ENCODE results near the gene ATL1.
A peak's percentile ranks its signal among the peaks of the same experiment; 100 is the strongest.

The ATL1 gene

GRCh38 chr14:50594577-50595316 lies 34.8 kb downstream of the ATL1 start:
- H4K20me1 ChIP-seq (ENCODE audit: control insufficient read depth, insufficient read depth, low read depth, low read length), result no peaks in the 10 kb centered on the region
- H3F3A ChIP-seq (ENCODE audit: control insufficient read depth, insufficient read depth), result no peaks in the 10 kb centered on the region
- no peaks in the 10 kb centered on the region for H3K9me3 ChIP-seq (ENCODE audit: control insufficient read depth, insufficient read depth, low read length)
- H3K79me2 ChIP-seq (ENCODE audit: control insufficient read depth, low read length), result no peaks in the 10 kb centered on the region
- no peaks in the 10 kb centered on the region; the same call in none of the 2 replicates for H3K27me3 ChIP-seq (ENCODE audit: control insufficient read depth, low read length)
- no peak overlapping the region for H3K27ac ChIP-seq (ENCODE audit: low read depth, low read length)
- no peaks in the 10 kb centered on the region for H3K9me2 ChIP-seq (replicated peaks; ENCODE audit: control insufficient read depth, low read length)
- no peak overlapping the region for H3K4me3 ChIP-seq (ENCODE audit: low read length)
- no peaks in the 10 kb centered on the region for H3K4me1 ChIP-seq (ENCODE audit: control insufficient read depth, low read length)
- H3K4me2 ChIP-seq (ENCODE audit: low read length), result no peak overlapping the region
- TF ChIP-seq CTCF (IDR thresholded peaks at IDR 0.05; ENCODE audit: low read depth, low read length, poor library complexity, severe bottlenecking), result no peak
- no peak for TF ChIP-seq EZH2phosphoT487 (IDR thresholded peaks at IDR 0.05; ENCODE audit: borderline replicate concordance, low read length)
- H3K36me3 ChIP-seq (ENCODE audit: control insufficient read depth, low read length), result no peaks in the 10 kb centered on the region

- no peaks in the 10 kb centered on the region for H3K9me2 ChIP-seq (replicated peaks; ENCODE audit: control insufficient read depth, low read length)
Observed at GRCh38 chr14:50598765-50599164, 38.8 kb downstream of the ATL1 start.

GRCh38 chr14:50599700-50600444 lies 39.9 kb downstream of the ATL1 start:
- no peaks in the 10 kb centered on the region for H4K20me1 ChIP-seq (ENCODE audit: control insufficient read depth, insufficient read depth, low read depth, low read length)
- no peaks in the 10 kb centered on the region for H3K36me3 ChIP-seq (ENCODE audit: control insufficient read depth, low read length)
- H3F3A ChIP-seq (ENCODE audit: control insufficient read depth, insufficient read depth), result no peaks in the 10 kb centered on the region
- TF ChIP-seq EZH2phosphoT487 (IDR thresholded peaks at IDR 0.05; ENCODE audit: borderline replicate concordance, low read length) (no peak), CTCF (IDR thresholded peaks at IDR 0.05; ENCODE audit: low read depth, low read length, poor library complexity, severe bottlenecking) (peak; percentile 55)
- H3K4me3 ChIP-seq (ENCODE audit: low read length), result no peak overlapping the region
- H3K27me3 ChIP-seq (ENCODE audit: control insufficient read depth, low read length), result no peaks in the 10 kb centered on the region; the same call in 1 of the 2 replicates
- no peak overlapping the region for H3K4me2 ChIP-seq (ENCODE audit: low read length)
- no peak overlapping the region for H3K27ac ChIP-seq (ENCODE audit: low read depth, low read length)
- no peaks in the 10 kb centered on the region for H3K9me3 ChIP-seq (ENCODE audit: control insufficient read depth, insufficient read depth, low read length)
- no peaks in the 10 kb centered on the region for H3K79me2 ChIP-seq (ENCODE audit: control insufficient read depth, low read length)
- no peaks in the 10 kb centered on the region for H3K9me2 ChIP-seq (replicated peaks; ENCODE audit: control insufficient read depth, low read length)
- H3K4me1 ChIP-seq (ENCODE audit: control insufficient read depth, low read length), result no peaks in the 10 kb centered on the region

More at GRCh38 chr14:50598765-50599164, 38.8 kb downstream of the ATL1 start:
- Histone ChIP-seq H3K79me2 (ENCODE audit: control insufficient read depth, low read length) (no peaks in the 10 kb centered on the region), H3K9me3 (ENCODE audit: control insufficient read depth, insufficient read depth, low read length) (no peaks in the 10 kb centered on the region), H3K4me2 (ENCODE audit: low read length) (no peak overlapping the region), H3K27ac (ENCODE audit: low read depth, low read length) (no peak overlapping the region), H4K20me1 (ENCODE audit: control insufficient read depth, insufficient read depth, low read depth, low read length) (no peaks in the 10 kb centered on the region), H3K4me1 (ENCODE audit: control insufficient read depth, low read length) (no peaks in the 10 kb centered on the region), H3F3A (ENCODE audit: control insufficient read depth, insufficient read depth) (no peaks in the 10 kb centered on the region), H3K27me3 (ENCODE audit: control insufficient read depth, low read length) (no peaks in the 10 kb centered on the region; the same call in 1 of the 2 replicates), H3K36me3 (ENCODE audit: control insufficient read depth, low read length) (no peaks in the 10 kb centered on the region), H3K4me3 (ENCODE audit: low read length) (no peak overlapping the region)
- TF ChIP-seq CTCF (IDR thresholded peaks at IDR 0.05; ENCODE audit: low read depth, low read length, poor library complexity, severe bottlenecking), result no peak
- TF ChIP-seq EZH2phosphoT487 (IDR thresholded peaks at IDR 0.05; ENCODE audit: borderline replicate concordance, low read length), result no peak
